ENCODE data around the gene NR0B1.

Gene NR0B1, protein sequence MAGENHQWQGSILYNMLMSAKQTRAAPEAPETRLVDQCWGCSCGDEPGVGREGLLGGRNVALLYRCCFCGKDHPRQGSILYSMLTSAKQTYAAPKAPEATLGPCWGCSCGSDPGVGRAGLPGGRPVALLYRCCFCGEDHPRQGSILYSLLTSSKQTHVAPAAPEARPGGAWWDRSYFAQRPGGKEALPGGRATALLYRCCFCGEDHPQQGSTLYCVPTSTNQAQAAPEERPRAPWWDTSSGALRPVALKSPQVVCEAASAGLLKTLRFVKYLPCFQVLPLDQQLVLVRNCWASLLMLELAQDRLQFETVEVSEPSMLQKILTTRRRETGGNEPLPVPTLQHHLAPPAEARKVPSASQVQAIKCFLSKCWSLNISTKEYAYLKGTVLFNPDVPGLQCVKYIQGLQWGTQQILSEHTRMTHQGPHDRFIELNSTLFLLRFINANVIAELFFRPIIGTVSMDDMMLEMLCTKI

DNA sequence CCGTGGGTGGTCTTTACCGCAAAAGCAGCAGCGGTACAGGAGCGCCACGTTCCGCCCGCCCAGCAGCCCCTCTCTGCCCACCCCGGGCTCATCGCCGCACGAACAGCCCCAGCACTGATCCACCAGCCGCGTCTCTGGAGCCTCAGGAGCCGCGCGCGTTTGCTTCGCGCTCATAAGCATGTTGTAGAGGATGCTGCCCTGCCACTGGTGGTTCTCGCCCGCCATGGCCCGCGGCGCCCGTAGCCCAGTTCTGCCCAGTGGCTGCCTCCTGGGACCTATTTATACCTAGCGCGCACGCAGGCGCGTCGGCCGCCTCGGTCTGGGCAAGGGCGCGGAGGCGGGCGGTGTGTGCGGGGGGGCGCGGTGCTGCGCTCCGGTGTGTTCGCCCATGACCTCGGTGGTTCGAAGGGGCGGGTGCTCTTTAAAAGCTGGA lies at the start of gene NR0B1:
Gene NR0B1, minus strand, starts transcription at position 252 of the 433 bp plus-strand sequence. Its CDS starts 27 bp downstream, at position 225.
- no peak for DNase-seq (ENCODE audit: low read depth)

DNA sequence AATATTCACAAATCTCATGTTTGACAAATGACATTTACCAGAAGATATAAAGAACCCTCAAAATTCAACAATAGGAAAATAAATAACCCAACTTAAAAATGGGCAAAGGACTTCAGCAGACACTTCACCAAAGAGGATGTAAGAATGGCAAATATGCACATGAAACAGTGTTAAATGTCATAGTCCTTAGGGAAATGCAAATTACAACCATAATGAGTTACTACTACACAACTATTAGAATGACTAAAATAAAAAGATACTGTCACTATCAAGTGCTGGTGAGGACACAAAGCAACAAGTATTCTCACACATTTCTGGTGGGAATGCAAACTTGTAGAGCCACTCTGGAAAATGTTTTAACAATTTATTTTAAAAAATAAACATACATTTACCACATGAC lies 40.8 kb upstream of the NR0B1 start:
- DNase-seq (ENCODE audit: low read depth) = no peak

DNA sequence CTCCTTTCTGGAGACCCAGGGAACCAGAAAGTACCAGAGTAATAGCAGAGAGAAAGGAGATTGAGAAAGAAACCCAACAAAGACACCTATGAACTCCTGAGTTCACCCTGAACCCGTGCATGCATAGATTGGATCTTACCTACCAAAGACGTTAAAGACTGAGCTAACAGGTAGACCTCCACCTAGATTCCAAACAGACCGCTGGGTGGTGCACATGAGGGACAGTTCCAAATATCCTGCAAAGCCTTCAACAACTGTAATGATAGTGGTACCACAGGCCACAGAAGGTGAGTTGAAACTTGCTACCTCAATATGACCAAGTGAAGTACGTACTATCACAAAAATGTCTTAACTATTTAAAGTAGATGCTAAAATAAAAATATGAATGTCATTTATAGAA lies 34.0 kb upstream of the NR0B1 start:
- DNase-seq (ENCODE audit: low read depth) = no peak

DNA sequence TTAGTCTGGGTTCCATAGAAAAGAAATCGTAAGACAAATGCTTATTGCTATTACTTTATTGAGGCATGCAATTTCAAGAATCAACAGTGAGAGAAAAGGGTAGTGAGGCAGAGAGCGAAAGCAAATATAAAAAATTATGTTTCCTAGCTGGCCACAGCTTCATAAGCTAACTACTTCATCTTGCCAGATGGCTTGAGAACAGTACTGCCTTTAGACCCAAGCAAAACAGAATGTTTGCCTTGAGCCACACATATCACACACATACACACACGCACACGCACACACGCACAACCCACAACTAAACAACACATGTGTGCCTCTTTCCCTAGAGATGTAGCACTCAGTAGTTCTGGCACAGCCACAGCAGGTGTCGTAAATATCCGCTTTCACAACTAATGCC lies 31.6 kb upstream of the NR0B1 start:
- no peak for DNase-seq (ENCODE audit: low read depth)

DNA sequence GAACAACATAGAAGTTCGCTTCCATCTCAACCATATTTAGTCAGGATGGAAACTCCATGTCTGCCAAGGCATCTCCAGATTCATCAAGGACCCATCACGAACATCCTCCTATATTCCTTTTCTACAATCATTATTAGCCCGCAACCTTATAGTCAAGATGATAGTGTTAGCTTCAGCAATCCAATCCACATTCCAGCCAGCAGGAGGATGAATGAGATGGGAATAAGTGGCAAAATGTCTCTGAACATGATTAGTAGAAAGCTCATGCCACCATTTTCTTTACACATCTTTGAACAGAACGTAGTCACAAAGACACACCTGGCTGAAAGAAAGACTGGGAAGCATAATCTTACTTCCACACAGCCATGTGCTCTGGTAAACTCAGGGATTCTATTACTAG lies 18.6 kb upstream of the NR0B1 start:
- DNase-seq (ENCODE audit: low read depth) = no peak

DNA sequence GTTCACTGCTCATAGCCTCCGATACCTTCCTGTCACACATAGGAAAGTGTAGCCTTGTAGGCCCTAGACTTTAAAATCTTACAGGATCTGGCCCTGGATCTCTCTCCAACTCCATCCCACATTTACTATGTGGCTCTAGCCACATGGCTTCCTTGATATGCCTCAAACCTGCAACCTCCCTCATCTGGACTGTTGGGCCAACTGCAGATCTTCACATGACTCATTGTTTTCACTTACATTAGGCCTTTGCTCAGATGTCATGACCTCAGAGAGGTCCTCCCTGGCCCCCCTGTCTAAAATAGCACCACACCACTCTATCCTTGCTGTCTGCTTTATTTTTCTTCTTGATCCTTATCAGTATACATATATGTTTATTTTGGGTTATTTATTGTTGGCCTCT lies 8.1 kb upstream of the NR0B1 start:
- DNase-seq (ENCODE audit: low read depth) = no peak

DNA sequence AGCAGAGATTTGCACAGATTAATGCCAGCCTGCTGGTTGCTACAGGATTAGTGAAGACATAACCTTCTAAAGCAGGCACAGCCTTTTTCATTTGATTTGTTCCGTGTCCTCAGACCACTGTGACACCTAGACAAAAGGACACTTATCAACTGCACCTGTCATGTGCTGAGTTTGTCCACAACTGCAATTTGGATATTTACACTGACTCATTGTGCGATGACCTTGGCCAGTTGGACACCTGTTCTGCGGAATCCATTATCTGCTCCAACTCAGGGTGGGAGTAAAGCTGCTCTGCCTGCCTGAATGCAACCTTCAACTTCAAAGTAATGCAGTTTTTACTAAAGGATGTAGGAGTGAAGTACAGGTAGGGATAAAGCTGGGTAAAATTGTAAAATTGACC lies 4.1 kb upstream of the NR0B1 start:
- DNase-seq (ENCODE audit: low read depth) = no peak

DNA sequence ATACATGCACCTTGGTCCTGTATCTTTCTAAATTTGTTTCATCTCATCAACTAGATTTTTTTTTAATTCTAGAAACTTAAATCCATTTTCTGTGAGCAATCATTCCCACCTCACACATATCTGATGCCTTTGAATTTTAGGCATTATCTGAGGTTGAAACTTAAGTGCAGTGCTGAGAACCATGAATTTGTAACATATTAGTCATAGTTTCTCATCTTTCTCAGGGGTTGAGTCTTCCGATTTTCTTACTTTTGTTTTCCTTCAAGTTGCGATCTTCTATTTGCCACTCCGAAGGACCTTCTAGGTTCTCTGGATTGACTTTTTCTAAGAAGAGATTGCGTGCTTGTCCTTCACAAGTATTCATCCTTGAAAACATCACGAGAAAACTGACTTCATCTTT lies 3.7 kb upstream of the NR0B1 start:
- DNase-seq (ENCODE audit: low read depth) = no peak

DNA sequence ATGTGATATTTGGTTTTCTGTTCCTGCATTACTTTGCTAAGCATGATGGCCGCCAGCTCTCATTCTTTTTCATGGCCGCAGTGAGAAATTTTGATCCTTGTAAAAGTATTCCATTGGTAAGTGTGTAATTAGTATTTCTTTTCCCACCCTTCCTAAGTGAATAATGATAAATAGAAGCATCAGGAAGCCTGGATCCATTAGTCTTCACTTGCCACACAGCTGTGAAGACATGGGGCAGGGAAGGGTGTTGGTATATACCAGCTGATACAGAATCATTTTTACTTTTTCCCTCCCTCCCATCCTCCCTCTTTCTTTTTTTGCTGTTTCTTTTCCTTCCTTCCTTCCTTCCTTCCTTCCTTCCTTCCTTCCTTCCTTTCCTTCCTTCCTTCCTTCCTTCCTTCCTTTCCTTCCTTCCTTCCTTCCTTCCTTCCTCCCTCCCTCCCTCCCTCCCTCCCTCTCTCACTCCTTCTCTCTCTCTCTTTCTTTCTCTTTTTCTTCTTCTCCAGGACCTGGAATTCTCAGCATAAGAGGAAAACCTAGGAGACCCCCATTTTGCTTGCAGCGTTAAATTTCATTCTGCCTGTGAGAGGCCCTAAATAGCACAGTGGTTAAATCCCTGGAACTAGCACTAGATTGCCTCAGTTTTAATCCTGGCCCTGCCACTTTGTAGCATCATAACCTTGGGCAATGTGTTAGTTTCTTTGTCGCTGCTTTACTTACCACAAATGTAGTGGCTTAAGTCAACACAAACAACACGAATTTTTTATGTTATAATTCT lies 1.4 kb upstream of the NR0B1 start:
- no peak for DNase-seq (ENCODE audit: low read depth)

DNA sequence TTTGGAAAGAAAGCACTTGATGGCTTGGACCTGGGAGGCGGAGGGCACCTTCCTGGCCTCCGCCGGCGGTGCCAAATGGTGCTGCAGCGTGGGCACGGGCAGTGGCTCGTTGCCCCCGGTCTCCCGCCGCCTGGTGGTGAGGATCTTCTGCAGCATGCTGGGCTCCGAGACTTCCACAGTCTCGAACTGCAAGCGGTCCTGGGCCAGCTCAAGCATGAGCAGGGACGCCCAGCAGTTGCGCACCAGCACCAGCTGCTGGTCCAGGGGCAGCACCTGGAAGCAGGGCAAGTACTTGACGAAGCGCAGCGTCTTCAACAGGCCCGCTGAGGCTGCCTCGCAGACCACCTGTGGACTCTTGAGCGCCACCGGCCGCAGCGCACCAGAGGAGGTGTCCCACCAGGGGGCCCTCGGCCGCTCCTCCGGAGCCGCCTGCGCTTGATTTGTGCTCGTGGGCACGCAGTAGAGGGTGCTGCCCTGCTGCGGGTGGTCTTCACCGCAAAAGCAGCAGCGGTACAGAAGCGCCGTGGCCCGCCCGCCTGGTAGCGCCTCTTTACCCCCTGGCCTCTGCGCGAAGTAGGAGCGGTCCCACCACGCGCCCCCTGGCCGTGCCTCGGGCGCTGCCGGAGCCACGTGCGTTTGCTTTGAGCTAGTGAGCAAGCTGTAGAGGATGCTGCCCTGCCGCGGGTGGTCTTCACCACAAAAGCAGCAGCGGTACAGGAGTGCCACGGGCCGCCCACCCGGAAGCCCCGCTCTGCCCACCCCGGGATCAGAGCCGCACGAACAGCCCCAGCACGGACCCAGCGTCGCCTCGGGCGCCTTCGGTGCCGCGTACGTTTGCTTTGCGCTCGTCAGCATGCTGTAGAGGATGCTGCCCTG lies 689 bp downstream of the NR0B1 start:
- peak; percentile 3 for DNase-seq (ENCODE audit: low read depth)

DNA sequence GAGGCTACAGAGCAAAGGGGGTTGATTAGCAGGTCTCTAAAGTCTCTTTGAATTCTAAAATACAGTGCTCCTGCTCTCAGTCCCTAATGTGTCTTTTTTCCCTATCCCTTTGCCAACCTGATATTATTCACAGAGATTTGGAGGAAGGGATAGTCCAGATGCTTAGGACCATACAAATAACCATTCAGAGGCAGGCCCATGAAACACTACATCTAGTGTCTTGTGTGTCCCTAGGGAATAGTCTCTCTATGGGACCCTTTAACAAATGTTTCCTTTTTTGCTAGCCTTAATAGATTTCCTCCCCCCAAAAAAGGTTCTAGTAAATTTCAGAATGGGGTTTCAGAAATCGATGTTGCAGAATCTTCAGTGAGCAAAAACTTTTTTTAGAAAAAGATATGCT lies 1.7 kb downstream of the NR0B1 start:
- DNase-seq (ENCODE audit: low read depth) = no peak

DNA sequence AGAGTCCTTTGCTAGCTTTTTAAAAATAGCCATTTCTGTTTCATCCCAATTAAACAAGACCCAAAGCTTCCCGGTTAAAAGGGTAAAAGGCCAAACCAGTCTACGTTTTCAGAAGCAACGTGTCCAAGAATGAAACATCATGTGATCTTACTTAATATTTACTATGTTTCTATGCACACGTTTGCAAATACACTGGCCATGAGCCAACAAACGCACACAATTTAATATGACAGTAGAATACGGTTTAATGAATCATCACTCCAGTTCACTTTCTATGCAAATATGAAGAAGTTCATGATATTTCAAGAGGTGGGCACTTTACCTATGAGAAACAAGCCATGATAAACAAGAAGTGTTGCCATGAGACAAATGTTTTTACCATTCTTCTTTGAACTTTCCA lies 4.3 kb downstream of the NR0B1 start:
- DNase-seq (ENCODE audit: low read depth) = no peak

DNA sequence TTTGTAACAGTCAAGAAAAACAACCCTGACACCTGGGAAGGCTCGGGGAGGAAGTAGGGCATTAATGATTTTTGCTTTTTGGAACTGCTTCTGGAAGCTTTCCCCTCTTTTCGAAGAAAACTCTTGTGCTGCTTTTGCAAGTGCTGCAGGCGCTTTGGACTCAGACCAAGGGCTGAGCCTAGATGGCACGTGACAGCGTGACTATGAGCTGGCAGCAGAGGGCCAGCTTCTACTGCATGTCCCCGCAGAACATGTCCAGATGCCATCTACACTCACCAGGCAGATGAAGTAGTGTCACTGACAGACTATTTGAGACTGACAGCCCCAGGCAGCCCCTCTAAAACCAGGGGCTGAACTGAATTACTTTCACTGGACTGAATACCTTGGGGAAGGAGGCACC lies 6.2 kb downstream of the NR0B1 start:
- peak; percentile 23 for DNase-seq (ENCODE audit: low read depth)

DNA sequence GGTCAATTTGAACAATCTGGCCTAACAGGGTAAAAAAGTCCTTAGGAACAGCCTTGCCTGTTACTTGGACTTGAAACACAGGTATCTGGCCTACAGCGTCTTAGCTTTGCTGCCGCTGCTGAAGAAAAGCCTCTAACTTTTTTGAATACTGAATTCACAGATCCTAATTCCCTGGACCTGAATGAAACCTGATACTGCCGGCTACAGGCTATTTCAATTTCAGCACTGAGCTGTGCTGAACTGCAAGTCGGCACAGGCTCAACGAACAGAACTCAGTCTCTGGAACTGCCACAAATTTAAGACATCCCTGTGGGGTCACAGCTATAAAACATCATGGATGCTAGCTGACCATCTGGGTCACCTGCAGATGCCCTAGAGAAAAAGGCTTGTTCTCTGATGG lies 7.2 kb downstream of the NR0B1 start:
- peak; percentile 3 for DNase-seq (ENCODE audit: low read depth)

DNA sequence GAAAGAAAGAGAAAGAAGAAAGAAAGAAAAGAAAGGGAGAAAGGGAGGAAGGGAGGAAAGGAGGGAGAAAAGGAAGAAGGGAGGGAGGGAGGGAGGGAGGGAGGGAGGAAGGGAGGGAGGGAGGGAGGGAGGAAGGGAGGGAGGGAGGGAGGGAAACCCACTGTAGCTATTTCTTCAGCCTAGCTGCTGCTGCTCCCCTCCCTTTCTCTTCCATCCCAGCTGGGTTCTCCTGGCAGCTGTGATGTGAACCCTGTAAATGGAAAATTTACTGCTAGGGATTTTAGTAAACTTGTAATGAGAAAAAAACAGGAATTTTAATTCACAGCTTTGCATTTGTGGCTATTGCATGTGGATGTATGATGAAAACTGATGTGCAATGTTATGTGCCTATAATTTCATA lies 8.0 kb downstream of the NR0B1 start:
- DNase-seq (ENCODE audit: low read depth) = no peak

DNA sequence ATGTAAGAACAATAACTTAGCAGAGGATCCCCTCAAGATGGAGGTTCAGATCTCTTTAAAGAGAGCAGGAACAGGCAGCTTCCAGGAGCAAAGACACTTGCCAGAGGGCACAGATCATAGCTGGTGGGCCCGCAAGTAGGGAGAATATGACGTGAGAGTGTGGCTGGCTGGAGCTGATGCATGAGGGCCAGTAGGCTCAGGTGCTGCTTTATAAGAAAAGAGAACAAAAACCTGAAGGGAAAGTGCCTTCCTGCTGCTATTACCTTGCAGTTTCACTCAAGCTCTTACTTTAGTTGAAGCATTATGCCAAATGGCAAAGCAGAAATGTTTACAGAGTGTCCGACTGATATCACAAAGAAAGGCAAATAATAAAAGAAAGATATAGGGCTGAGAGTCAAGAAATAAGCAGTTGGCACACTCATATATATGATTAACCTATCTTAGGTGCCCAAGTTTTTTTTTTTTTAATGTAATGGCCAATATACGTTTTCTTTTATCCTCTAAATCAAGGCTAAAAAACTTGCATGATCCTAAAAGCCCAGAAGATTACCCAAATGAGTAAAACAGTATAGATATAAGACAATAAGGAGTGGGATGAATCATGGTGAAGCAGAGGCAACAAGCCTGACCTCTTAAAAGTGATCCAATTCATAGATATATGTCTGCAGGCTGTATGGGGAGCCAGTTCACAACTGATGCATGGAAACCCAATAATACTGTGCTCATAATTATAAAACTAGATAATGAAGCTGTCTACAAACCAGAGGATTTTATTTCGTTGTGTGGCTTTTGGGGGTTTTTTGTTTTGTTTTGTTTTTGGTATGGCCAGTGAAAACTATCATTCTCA lies 12.6 kb downstream of the NR0B1 start:
- DNase-seq (ENCODE audit: low read depth) = no peak

DNA sequence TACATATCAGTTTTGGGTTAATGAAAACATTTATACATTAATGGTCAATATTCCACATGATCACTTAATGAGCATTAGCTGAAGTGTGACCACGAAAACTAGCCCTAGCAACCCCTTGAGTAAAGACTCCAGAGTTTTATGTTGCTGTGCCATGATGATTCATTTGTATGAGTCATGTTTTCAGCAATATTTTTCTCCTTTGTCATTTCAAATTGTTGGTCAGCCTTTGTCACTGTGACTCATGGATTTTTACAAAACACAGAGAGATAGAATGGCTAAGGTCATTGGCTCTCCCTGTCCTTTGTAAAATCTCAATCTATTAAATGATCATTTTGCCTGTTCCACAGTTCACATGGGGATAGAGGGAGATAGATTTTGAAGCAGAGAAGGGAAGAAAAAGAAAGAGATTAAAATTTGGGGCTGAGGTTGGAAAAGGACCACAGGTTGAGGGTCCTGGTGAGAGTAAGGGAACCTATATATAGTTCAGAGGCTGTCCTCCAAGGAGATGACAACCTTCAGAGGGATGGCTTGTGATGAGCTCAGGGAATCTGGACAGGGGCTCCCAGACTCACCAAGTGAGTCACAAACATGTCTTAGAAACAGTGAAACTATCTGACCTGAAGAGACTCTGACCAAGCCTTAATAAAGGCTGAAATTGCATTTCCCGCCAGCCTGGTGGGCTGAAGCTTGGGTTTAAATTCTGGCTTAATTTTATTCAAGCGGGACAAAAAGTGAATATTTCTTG lies 25.6 kb downstream of the NR0B1 start:
- peak; percentile 77 for DNase-seq (ENCODE audit: low read depth)

DNA sequence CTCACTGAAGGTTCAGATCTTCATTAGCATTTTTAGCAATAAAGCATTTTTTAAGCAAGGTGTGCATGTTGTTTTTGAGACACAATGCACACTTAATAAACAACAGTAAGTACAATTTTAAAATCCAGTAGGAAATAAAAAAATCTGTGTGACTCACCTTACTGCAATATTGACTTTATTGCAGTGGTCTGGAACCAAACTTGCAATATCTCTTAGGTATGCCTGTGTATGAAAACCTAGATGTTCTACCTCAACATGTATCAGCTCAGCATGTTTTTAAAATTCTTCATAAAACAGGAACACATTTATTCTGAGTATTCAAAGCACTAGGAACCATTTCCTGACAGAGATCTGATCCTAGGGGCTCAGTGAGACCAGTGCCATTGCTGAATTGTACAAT lies 26.7 kb downstream of the NR0B1 start:
- no peak for DNase-seq (ENCODE audit: low read depth)

DNA sequence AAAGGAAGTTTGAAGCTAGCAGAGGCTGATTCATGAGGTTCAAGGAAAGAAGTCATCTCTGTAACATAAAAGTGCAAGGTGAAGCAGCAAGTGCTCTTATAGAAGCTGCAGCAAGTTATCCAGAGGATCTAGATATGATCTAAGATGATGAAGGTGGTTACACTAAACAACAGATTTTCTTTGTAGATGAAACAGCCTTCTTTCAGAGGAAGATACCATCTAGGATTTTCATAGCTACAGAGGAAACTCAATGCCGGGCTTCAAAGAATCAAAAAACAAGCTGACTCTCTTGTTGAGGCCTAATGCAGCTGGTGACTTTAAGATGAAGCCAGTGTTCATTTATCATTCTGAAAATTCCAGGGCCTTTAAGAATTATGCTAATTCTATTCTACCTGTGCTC lies 28.8 kb downstream of the NR0B1 start:
- DNase-seq (ENCODE audit: low read depth) = no peak

DNA sequence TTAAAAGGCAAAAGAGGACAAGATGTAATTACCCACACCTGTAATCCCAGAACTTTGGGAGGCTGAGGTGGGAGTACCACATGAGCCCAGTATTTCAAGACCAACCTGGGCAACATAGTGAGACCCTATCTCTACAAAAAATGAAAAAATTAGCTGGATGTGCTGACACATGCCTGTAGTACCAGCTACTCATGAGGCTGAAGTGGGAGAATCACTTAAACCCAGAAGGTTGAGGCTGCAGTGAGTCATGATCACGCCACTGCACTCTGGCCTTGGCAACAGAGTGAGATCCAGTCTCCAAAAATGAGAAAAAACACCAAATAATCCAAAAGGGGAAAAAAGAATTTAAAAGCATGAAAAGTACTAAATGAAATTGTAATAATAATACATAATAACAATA lies 30.8 kb downstream of the NR0B1 start:
- DNase-seq (ENCODE audit: low read depth) = peak; percentile 17

DNA sequence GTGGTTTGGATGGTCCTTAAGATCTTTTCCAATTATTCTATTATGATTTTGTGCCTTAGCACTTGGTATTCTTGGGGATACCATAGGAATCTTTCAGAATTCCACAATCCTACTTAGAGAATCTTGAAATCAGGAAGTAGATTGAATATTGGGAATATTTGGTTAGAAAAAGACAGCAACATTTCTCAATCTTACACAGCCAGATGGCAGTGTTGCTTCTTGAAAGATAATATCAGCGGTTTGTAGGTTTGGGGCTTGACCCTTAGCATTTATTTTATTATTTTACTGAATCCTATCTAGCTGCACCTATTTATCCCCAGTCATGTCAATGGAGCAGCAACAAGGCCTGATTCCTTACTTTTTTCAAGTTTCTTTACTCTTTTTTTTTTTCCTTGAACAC lies 33.7 kb downstream of the NR0B1 start:
- DNase-seq (ENCODE audit: low read depth) = no peak

Data from fibroblast of the conjunctiva (primary cell).